Occipital lobe (tissue), 2 donors: ENCODE results near the gene GRM8. TPM values are rescaled to one million over a fixed set of nuclear protein-coding genes. Genes with fewer than 3 reads are reported as not detected.

Experiments
- DNase-seq: peaks from one replicate; lab custom pipeline; 2025; lab: John Stamatoyannopoulos, UW
- total RNA-seq: library from RNA; depleted of rRNA; stranded (reverse); fragments of >200 nt; gene quantifications from one replicate; pipeline ENCODE4 v1.2.3, GENCODE V29; 2014

The GRM8 gene
- total RNA-seq, 1 donor from 2014 or later = 3.7 TPM

- DNase-seq = no peak
These were observed 102.2 kb downstream of the GRM8 start for GRCh38 chr7:127150543-127150942.

GRCh38 chr7:127146746-127147536 lies 105.8 kb downstream of the GRM8 start:
- DNase-seq = no peak

- DNase-seq = no peak
These were observed 115.6 kb downstream of the GRM8 start for GRCh38 chr7:127137146-127137545.

DNA sequence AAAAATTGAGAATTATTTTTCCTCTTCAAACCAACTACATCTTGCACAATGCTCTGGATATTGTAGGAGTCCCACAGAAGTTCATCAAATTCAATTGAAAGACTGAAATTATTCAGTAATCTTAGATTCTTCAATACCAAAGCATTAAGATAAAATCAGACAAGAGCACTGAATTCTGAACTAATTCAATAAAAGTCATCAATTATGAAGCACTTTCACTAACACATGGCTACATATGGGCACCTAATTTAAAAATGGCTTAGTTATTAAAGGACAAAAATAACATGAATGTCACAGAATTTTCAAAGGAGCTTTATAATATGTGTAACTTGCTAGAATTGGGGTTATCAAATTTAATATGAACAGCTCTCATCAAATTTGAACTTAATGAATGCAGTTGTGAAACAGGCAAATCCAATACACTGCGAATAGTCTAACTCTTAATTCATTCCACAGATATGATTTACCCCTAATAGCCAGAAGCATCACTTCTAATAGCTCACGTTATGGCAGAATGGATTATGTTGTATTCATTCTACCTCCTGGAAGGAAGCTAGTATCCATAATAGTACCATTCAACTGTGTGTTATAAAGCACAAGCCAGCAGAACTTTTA lies 116.8 kb downstream of the GRM8 start:
- DNase-seq = no peak

DNA sequence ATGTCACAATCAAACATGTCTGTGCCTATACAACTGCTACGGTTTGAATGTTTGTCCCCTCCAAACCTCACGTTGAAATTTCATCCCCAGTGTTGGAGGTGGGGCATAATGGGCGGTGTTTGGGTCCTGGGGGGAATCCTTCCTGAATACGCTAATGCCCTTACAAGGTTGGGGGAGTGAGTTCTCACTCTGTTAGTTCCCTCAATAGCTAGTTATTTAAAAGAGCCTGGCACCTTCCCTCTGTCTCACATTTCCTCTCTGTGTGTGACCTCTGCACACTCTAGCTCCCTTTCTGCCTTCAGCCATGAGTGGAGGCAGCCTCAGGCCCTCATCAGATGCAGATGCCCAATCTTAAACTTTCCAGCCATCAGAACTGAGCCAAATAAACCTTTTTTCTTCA lies 129.5 kb downstream of the GRM8 start:
- DNase-seq = no peak

GRCh38 chr7:127119517-127119916 lies 133.2 kb downstream of the GRM8 start:
- no peak for DNase-seq

DNA sequence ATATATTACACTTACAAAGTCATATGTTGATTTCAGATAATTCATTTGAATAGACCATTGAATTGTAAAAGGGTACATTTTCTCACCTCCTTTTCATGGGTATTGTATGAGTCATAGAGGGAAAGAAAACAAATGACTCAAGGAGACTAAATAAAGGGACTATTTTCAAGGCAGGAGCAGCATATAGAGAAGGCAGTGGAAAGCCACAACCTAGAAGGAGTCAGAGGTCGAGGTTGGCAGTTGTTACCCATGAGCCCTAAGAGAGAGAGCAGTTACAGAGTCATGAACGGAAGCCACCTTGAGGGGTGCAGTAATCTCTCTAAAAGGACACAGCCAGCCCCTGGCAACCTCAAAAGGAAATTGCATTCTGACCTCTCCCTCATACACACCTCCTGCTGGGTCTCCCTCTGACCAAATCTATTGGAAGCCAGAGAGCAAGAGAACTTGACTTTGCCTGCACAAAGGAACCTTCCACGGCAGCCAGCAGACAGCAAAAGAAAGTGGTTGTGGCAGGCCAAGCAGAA lies 137.9 kb downstream of the GRM8 start:
- DNase-seq = no peak

DNA sequence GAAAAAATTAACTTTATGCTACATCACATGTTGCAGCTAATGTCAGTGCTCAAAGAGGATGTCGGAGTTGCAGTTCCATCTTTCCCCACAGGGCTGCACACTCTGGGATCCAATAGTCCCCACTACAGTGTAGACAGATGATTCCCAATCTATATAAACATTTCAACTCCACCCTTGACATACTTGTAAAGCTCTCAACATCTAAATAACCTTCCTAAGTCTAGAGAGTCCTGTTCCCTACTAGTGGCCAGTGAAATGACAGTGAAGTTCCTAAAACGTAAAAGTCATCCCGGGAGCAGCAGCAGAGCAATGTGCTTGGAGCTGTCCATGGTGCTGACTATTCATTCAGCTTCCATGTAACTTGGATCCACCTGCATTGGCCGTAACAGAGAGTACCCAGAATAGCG lies 145.1 kb downstream of the GRM8 start:
- no peak for DNase-seq

DNA sequence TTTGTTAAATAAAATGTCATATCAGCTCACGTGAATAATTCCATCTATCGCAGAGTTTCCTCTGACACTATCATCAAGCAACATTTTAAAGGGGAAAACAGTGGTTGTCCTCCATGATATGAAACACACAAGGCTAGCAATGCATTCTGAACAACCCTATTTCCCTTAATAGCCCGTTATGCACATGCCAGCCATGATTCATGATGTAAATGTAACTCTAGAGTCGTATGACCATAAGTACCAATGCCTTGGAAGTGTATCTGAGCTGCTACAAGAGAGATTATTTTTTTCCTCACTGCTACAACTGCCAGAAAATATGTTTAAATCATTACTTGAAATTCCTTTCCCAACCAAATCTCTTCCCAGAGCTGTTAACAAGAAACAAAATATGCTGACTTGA lies 159.4 kb downstream of the GRM8 start:
- no peak for DNase-seq

GRCh38 chr7:127091620-127092019 lies 161.1 kb downstream of the GRM8 start:
- DNase-seq = no peak

GRCh38 chr7:127089146-127089545 lies 163.6 kb downstream of the GRM8 start:
- peak; percentile 68 for DNase-seq

GRCh38 chr7:127081539-127081938 lies 171.2 kb downstream of the GRM8 start:
- no peak for DNase-seq

DNA sequence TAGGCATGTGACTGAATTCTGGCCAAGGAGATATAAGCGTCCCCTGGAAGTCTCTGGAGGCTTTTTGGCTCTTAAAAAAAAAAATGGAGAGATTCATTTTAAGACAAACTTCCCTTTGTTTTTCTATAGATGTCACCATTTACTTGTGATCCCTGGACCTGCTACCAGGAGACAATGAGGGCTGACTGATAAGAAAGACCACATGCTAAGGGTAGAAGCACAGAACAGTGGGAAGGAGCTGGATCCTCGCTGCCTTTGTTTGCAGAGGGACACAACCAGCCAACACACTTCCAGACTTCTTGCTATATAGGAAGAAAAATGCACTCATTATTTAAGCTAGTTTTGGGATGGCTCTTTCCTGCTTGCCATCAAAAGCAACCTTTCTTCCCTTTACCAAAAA lies 172.2 kb downstream of the GRM8 start:
- no peak for DNase-seq

DNA sequence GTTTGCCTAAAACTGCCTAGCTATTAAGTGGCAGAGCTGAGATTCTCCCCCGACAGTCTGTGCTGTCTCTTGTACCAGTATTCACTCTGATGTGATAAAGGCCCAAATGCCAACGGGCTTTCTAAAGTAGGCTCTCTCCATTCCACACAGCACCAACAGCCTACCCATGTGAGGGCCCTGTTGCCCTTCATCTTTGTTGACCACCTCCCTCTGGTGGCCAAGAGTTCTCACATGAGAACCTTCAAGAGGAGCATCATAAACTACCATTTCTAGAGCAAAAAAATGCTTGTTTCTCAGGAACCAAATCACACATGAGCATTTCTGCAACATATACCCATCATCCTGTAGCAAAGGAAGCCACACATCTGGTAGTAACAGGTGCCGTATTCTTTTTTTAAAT lies 185.8 kb downstream of the GRM8 start:
- DNase-seq = no peak

- no peak for DNase-seq
These were observed 193.3 kb downstream of the GRM8 start for GRCh38 chr7:127059475-127059874.

DNA sequence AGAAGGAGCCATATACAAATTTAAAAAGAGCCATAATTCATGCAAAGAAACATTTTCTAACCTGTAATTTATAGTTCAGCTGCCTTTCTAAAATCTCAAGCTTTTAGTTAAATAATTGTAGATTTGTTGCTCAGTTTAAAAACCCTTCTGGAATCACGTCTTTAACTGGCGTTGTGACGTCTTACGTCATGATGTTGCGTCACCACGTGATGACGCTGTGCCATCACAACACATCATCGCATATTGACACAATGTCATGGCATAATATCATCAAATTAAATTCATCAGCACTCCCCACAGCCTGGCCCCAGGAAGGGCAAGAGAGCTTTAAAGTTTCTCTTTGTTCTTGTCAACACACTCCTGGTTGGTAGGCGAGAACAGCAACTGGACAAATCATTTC lies 194.8 kb downstream of the GRM8 start:
- DNase-seq = no peak

- no peak for DNase-seq
These were observed 196.5 kb downstream of the GRM8 start for GRCh38 chr7:127056202-127056601.

DNA sequence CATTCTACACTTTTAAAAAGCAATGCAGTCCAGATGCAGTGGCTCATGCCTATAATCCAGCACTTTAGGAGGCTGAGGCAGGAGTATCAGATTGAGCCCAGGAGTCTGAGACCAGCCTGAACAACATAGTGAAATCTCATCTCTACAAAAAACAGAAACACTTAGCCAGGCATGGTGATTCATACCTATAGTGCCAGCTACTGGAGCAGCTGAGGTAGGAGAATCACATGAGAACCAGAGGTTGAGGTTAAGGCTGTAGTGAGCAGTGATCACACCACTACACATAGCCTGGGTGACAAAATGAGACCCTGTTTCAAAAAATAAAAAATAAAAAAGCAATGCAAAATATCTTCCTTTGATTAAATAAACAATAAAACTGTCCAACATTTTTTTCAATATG lies 205.2 kb downstream of the GRM8 start:
- DNase-seq = no peak

GRCh38 chr7:127041689-127042452 lies 210.9 kb downstream of the GRM8 start:
- no peak for DNase-seq

GRCh38 chr7:127040042-127040441 lies 212.7 kb downstream of the GRM8 start:
- no peak for DNase-seq

- DNase-seq = no peak
These were observed 213.2 kb downstream of the GRM8 start for GRCh38 chr7:127039541-127039940.

DNA sequence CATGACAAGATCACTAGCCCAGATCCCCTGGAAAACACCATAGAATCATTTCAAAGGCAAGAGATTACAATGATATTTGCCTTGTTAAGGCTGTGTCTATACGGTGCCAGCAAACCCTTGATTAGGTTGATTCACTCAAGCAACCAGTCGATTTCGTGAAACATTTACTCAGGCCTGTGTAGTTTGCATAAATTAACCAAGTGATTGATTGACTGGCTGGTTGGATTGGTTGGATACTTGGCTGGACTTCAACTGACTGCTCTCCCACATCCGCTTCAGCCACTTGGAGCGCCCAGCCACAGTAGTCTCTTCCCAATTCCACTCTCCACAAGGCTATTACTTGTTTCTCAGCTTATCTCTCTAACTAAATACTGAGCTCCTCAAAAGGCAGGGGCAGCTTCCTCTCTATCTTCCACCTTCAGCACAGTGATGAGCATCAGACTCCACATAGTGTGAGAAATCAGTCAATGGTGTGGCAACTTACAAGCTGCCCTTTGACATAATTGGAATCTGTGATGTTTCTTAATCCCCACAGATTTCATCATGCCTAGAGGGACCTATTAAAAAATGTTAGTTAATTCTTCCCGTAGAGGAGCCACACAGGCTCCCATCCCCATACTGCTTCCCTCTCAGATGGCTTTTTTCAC lies 217.4 kb downstream of the GRM8 start:
- no peak for DNase-seq
